ENCODE measurements around the gene SIGLEC10. TPM values are rescaled to one million over a fixed set of nuclear protein-coding genes. Genes with fewer than 3 reads are reported as not detected.

The SIGLEC10 gene
- total RNA-seq, 1 donor from 2014 or later: not detected

DNA sequence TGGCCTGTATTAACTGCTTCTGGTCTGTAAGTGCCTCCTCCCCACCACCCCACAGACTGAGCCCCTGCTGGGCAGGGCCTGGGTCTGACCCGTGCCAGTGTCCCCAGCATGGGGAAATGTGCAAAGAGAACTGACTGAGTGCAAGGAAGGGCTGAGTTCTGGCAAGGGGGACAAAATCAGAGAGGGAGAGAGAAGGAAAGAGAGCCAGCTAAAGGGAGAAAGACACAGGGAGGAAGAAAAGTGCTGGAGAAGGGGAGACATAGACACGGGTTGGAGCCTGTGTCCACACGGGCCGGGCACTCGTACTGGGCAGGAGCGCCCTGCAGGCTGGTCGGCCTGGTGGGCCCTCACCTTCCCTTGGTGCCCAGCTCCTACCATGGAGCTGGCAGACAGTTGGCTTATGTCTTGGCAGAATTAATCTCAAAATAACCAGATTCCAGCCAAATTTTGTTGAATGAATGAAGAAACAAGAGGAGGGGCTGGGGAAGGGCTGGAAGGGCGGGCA lies 46.2 kb downstream of the SIGLEC10 start:
- Histone ChIP-seq H3K4me2 (ENCODE audit: low read length) (no peak overlapping the region), H3K4me1 (ENCODE audit: insufficient read depth, low read length) (peaks cover 9% of the 10 kb centered on the region), H3K4me3 (ENCODE audit: insufficient read depth, low read depth, low read length) (no peak overlapping the region), H3K79me2 (ENCODE audit: insufficient read depth, low read length) (peaks cover 2% of the 10 kb centered on the region), H3K27me3 (ENCODE audit: insufficient read depth, low read length) (no peaks in the 10 kb centered on the region), H4K20me1 (ENCODE audit: insufficient read depth, low read length) (no peaks in the 10 kb centered on the region), H3K9me3 (ENCODE audit: insufficient read depth, low read depth, low read length) (no peaks in the 10 kb centered on the region), H3K9ac (ENCODE audit: low read length) (no peak overlapping the region), H2AFZ (ENCODE audit: low read depth, low read length) (no peak overlapping the region), H3K27ac (ENCODE audit: low read depth, low read length) (no peak overlapping the region), H3K36me3 (ENCODE audit: insufficient read depth, low read length) (no peaks in the 10 kb centered on the region)
- Mint-ChIP-seq H3K36me3 (ENCODE audit: low read depth, unreplicated experiment) (peaks cover 2% of the 10 kb centered on the region), H3K4me3 (ENCODE audit: unreplicated experiment) (no peak overlapping the region), H3K27ac (ENCODE audit: unreplicated experiment) (no peak overlapping the region), H3K27me3 (ENCODE audit: low read depth, unreplicated experiment) (peaks cover 1% of the 10 kb centered on the region), H3K4me1 (ENCODE audit: low read depth, unreplicated experiment) (peaks cover 5% of the 10 kb centered on the region), H3K9me3 (ENCODE audit: unreplicated experiment) (peaks cover 2% of the 10 kb centered on the region)
- no peak for FAIRE-seq
- no peak for DNase-seq (ENCODE audit: low read depth)
- TF ChIP-seq EZH2 (IDR thresholded peaks at IDR 0.05; ENCODE audit: insufficient read depth, low read length): no peak
- TF ChIP-seq, protein P1, sequence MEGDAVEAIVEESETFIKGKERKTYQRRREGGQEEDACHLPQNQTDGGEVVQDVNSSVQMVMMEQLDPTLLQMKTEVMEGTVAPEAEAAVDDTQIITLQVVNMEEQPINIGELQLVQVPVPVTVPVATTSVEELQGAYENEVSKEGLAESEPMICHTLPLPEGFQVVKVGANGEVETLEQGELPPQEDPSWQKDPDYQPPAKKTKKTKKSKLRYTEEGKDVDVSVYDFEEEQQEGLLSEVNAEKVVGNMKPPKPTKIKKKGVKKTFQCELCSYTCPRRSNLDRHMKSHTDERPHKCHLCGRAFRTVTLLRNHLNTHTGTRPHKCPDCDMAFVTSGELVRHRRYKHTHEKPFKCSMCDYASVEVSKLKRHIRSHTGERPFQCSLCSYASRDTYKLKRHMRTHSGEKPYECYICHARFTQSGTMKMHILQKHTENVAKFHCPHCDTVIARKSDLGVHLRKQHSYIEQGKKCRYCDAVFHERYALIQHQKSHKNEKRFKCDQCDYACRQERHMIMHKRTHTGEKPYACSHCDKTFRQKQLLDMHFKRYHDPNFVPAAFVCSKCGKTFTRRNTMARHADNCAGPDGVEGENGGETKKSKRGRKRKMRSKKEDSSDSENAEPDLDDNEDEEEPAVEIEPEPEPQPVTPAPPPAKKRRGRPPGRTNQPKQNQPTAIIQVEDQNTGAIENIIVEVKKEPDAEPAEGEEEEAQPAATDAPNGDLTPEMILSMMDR (IDR thresholded peaks at IDR 0.05; ENCODE audit: insufficient read depth, low read depth, low read length): no peak

DNA sequence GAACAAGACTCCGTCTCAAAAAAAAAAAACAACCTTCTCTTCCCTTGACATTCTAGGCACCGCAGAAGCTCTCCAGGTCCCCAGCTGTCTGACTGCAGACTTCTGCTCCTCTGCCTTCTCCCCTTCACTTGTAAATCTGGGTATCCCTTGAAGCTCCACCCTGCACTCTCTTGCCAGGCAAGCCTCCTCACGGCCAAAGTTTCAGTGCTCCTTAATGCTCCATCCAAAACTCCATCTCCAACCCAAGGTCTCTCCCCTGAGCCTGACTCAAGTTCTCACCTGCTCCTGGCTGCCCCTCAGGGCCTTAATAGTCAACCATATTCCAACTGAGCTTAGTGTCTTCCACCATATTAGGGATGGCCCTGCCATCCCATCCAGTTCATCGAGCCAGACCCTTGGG lies 47.2 kb downstream of the SIGLEC10 start:
- no peaks in the 10 kb centered on the region for H3K9me3 ChIP-seq (ENCODE audit: insufficient read depth, low read depth, low read length)
- DNase-seq (ENCODE audit: low read depth) (no peak), FAIRE-seq (no peak)
- H3K9ac ChIP-seq (ENCODE audit: low read length): no peak overlapping the region
- no peaks in the 10 kb centered on the region for H3K36me3 ChIP-seq (ENCODE audit: insufficient read depth, low read length)
- H3K27me3 ChIP-seq (ENCODE audit: insufficient read depth, low read length): no peaks in the 10 kb centered on the region
- peaks cover 2% of the 10 kb centered on the region for H3K36me3 Mint-ChIP-seq (ENCODE audit: low read depth, unreplicated experiment)
- TF ChIP-seq EZH2 (IDR thresholded peaks at IDR 0.05; ENCODE audit: insufficient read depth, low read length): no peak
- TF ChIP-seq, protein P1 (IDR thresholded peaks at IDR 0.05; ENCODE audit: insufficient read depth, low read depth, low read length): no peak
- no peak overlapping the region for H3K4me2 ChIP-seq (ENCODE audit: low read length)
- no peak overlapping the region for H3K27ac Mint-ChIP-seq (ENCODE audit: unreplicated experiment)
- peaks cover 9% of the 10 kb centered on the region for H3K79me2 ChIP-seq (ENCODE audit: insufficient read depth, low read length)
- H3K27me3 Mint-ChIP-seq (ENCODE audit: low read depth, unreplicated experiment): peaks cover 1% of the 10 kb centered on the region
- H2AFZ ChIP-seq (ENCODE audit: low read depth, low read length): no peak overlapping the region
- no peak overlapping the region for H3K27ac ChIP-seq (ENCODE audit: low read depth, low read length)
- H4K20me1 ChIP-seq (ENCODE audit: insufficient read depth, low read length): no peaks in the 10 kb centered on the region
- peaks cover 6% of the 10 kb centered on the region for H3K4me1 Mint-ChIP-seq (ENCODE audit: low read depth, unreplicated experiment)
- H3K4me3 Mint-ChIP-seq (ENCODE audit: unreplicated experiment): peak overlapping the region; percentile 68
- H3K4me3 ChIP-seq (ENCODE audit: insufficient read depth, low read depth, low read length): no peak overlapping the region
- H3K9me3 Mint-ChIP-seq (ENCODE audit: unreplicated experiment): peaks cover 2% of the 10 kb centered on the region
- peaks cover 17% of the 10 kb centered on the region for H3K4me1 ChIP-seq (ENCODE audit: insufficient read depth, low read length)

All from astrocyte (in vitro differentiated cells and primary cell).